ENCODE data around the gene MCTP1. TPM values are rescaled to one million over a fixed set of nuclear protein-coding genes. Genes with fewer than 3 reads are reported as not detected.

MCTP1 gene
- total and polyA plus RNA-seq, 2 experiments from 2014 or later, result 0.23 TPM; not detected in 1

DNA sequence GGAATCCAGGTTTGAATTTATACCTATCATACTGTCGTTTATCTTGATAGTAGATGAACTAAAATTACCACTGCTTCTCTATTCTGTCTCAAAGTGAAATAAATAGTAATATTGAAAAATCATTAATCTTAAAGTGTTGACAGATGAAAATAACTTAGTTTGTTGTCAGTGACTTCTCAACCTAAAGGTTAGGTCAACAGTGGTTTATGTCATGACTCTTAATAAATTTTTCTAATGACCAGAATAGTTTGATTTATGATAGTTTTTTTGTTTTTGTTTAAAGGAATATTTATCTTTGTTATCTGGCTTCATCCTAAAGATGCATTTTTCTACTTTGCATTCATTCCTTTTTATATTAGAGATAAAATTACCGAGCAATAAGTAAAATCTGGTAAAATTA lies 585.3 kb downstream of the MCTP1 start:
- in situ Hi-C loops (cut with MboI), result no loop called here
- H3K79me2 ChIP-seq (ENCODE audit: insufficient read depth), result no peaks in the 10 kb centered on the region
- no peak overlapping the region for H3K27ac ChIP-seq
- no peaks in the 10 kb centered on the region for H3K9me2 ChIP-seq (ENCODE audit: insufficient read depth)
- H3K4me3 ChIP-seq, result no peak overlapping the region
- H3K9ac ChIP-seq, result no peak overlapping the region
- no peaks in the 10 kb centered on the region for H3K27me3 ChIP-seq (replicated peaks; ENCODE audit: insufficient read depth)
- TF ChIP-seq EZH2 (IDR thresholded peaks at IDR 0.05; ENCODE audit: insufficient read depth, poor library complexity, severe bottlenecking) (no peak), EZH2phosphoT487 (IDR thresholded peaks at IDR 0.05; ENCODE audit: insufficient read depth, low read depth) (no peak)
- H4K20me1 ChIP-seq (ENCODE audit: insufficient read depth), result no peaks in the 10 kb centered on the region
- peaks cover 2% of the 10 kb centered on the region; the same call in 1 of the 2 replicates for H3K4me1 ChIP-seq (ENCODE audit: insufficient read depth)
- no peak overlapping the region for H2AFZ ChIP-seq
- no peak for DNase-seq
- H3K9me3 ChIP-seq (ENCODE audit: low read depth), result no peaks in the 10 kb centered on the region
- 75 to 85% methylated on average over 2 of the region's 2 CpGs for WGBS, 2 experiments (ENCODE audit: low coverage in 1 of 2, low lambda C conversion rate in 2 of 2, missing lambda C conversion rate in 2 of 2)
- H3K4me2 ChIP-seq (ENCODE audit: unreplicated experiment), result no peak overlapping the region
- H3F3A ChIP-seq (ENCODE audit: insufficient read depth), result no peaks in the 10 kb centered on the region
- H3K36me3 ChIP-seq (ENCODE audit: low read depth), result no peaks in the 10 kb centered on the region

DNA sequence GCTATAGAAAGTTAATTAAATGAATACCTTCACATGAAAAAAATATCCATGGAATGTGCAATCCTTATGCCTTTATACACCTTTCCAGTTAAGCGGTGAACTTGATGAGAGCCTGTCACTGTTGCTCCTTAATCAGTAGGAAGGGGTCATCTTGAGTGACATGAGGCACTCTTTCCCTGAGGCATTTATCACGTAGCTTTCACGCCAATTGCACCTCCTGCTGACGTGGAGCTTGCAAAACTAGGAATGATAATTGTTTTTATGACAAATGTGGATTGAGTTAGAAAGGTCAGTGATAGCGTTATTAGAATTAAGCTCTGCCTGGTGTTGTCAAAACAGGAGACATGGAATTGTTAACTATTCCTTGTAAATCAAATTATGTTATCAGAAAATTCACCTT lies 586.7 kb downstream of the MCTP1 start:
- Histone ChIP-seq H3K4me3 (no peak overlapping the region), H3F3A (ENCODE audit: insufficient read depth) (peaks cover 11% of the 10 kb centered on the region), H3K9me2 (ENCODE audit: insufficient read depth) (no peaks in the 10 kb centered on the region), H4K20me1 (ENCODE audit: insufficient read depth) (no peaks in the 10 kb centered on the region), H3K36me3 (ENCODE audit: low read depth) (no peaks in the 10 kb centered on the region), H3K9me3 (ENCODE audit: low read depth) (no peaks in the 10 kb centered on the region), H3K27me3 (replicated peaks; ENCODE audit: insufficient read depth) (no peaks in the 10 kb centered on the region), H3K9ac (no peak overlapping the region), H3K27ac (no peak overlapping the region), H3K79me2 (ENCODE audit: insufficient read depth) (no peaks in the 10 kb centered on the region), H3K4me1 (ENCODE audit: insufficient read depth) (peaks cover 16% of the 10 kb centered on the region), H3K4me2 (ENCODE audit: unreplicated experiment) (no peak overlapping the region), H2AFZ (no peak overlapping the region)
- WGBS, 2 experiments (ENCODE audit: low coverage in 1 of 2, low lambda C conversion rate in 2 of 2, missing lambda C conversion rate in 2 of 2), result 99 to 100% methylated on average over 5 of the region's 5 CpGs
- TF ChIP-seq EZH2phosphoT487 (IDR thresholded peaks at IDR 0.05; ENCODE audit: insufficient read depth, low read depth), result no peak
- TF ChIP-seq EZH2 (IDR thresholded peaks at IDR 0.05; ENCODE audit: insufficient read depth, poor library complexity, severe bottlenecking), result no peak
- in situ Hi-C loops (cut with MboI), result no loop called here
- DNase-seq, result no peak

- Histone ChIP-seq H3K27me3 (replicated peaks; ENCODE audit: insufficient read depth) (no peaks in the 10 kb centered on the region), H3K27ac (no peak overlapping the region), H3K9me3 (ENCODE audit: low read depth) (no peaks in the 10 kb centered on the region), H3K36me3 (ENCODE audit: low read depth) (no peaks in the 10 kb centered on the region), H3K9me2 (ENCODE audit: insufficient read depth) (no peaks in the 10 kb centered on the region), H3F3A (ENCODE audit: insufficient read depth) (peaks cover 18% of the 10 kb centered on the region), H2AFZ (no peak overlapping the region), H3K9ac (no peak overlapping the region), H3K4me1 (ENCODE audit: insufficient read depth) (peaks cover 33% of the 10 kb centered on the region), H3K4me2 (ENCODE audit: unreplicated experiment) (no peak overlapping the region), H3K79me2 (ENCODE audit: insufficient read depth) (no peaks in the 10 kb centered on the region), H3K4me3 (no peak overlapping the region), H4K20me1 (ENCODE audit: insufficient read depth) (no peaks in the 10 kb centered on the region)
- no peak for DNase-seq
- WGBS, 2 experiments (ENCODE audit: low coverage in 1 of 2, low lambda C conversion rate in 2 of 2, missing lambda C conversion rate in 2 of 2), result 94 to 96% methylated on average over 2 of the region's 2 CpGs
- in situ Hi-C loops (cut with MboI), result no loop called here
- TF ChIP-seq EZH2phosphoT487 (IDR thresholded peaks at IDR 0.05; ENCODE audit: insufficient read depth, low read depth) (no peak), EZH2 (IDR thresholded peaks at IDR 0.05; ENCODE audit: insufficient read depth, poor library complexity, severe bottlenecking) (no peak)
These were observed 590.2 kb downstream of the MCTP1 start for GRCh38 chr5:94694671-94695070.

GRCh38 chr5:94693845-94694370 lies 591.0 kb downstream of the MCTP1 start:
- no peaks in the 10 kb centered on the region for H3K9me3 ChIP-seq (ENCODE audit: low read depth)
- in situ Hi-C loops (cut with MboI), result no loop called here
- H3K27me3 ChIP-seq (replicated peaks; ENCODE audit: insufficient read depth), result no peaks in the 10 kb centered on the region
- no peak for TF ChIP-seq EZH2phosphoT487 (IDR thresholded peaks at IDR 0.05; ENCODE audit: insufficient read depth, low read depth)
- no peak for TF ChIP-seq EZH2 (IDR thresholded peaks at IDR 0.05; ENCODE audit: insufficient read depth, poor library complexity, severe bottlenecking)
- H3K4me1 ChIP-seq (ENCODE audit: insufficient read depth), result peaks cover 40% of the 10 kb centered on the region
- peaks cover 18% of the 10 kb centered on the region for H3F3A ChIP-seq (ENCODE audit: insufficient read depth)
- no peaks in the 10 kb centered on the region for H3K36me3 ChIP-seq (ENCODE audit: low read depth)
- H4K20me1 ChIP-seq (ENCODE audit: insufficient read depth), result no peaks in the 10 kb centered on the region
- no peak overlapping the region for H3K9ac ChIP-seq
- no peaks in the 10 kb centered on the region for H3K9me2 ChIP-seq (ENCODE audit: insufficient read depth)
- no peak overlapping the region for H2AFZ ChIP-seq
- no peak overlapping the region for H3K27ac ChIP-seq
- 47 to 56% methylated on average over 1 of the region's 1 CpG for WGBS, 2 experiments (ENCODE audit: low coverage in 1 of 2, low lambda C conversion rate in 2 of 2, missing lambda C conversion rate in 2 of 2)
- no peaks in the 10 kb centered on the region for H3K79me2 ChIP-seq (ENCODE audit: insufficient read depth)
- H3K4me2 ChIP-seq (ENCODE audit: unreplicated experiment), result peak overlapping the region; percentile 76
- DNase-seq, result no peak
- H3K4me3 ChIP-seq, result no peak overlapping the region

All from GM23248 (cell line).